Measurements from ENCODE around the gene BMP8A.

- no peak for TF ChIP-seq CTCF (IDR thresholded peaks at IDR 0.05; ENCODE audit: poor library complexity, severe bottlenecking)
- TF ChIP-seq REST (IDR thresholded peaks at IDR 0.05; ENCODE audit: borderline replicate concordance) = no peak
- no peak for TF ChIP-seq POLR2AphosphoS5 (IDR thresholded peaks at IDR 0.05)
- no peak for TF ChIP-seq MXI1 (conservative IDR thresholded peaks at IDR 0.05; ENCODE audit: poor library complexity, severe bottlenecking)
- TF ChIP-seq EZH2 (IDR thresholded peaks at IDR 0.05; ENCODE audit: borderline replicate concordance, insufficient read depth, low read length, poor library complexity, severe bottlenecking) = no peak
- TF ChIP-seq SMC3 (conservative IDR thresholded peaks at IDR 0.05; ENCODE audit: poor library complexity) = no peak
Measured at GRCh38 chr1:39494671-39495410, 3.4 kb downstream of the BMP8A start.

All from neural cell (in vitro differentiated cells).